ENCODE measurements around the gene FRMD4A.
"Not testable (repeated sequence)": the region's sequence is repeated elsewhere in the genome, so short reads cannot be mapped to it uniquely, and the experiment has no call there.

The FRMD4A gene

GRCh38 chr10:14243221-14243620 lies 87.5 kb downstream of the FRMD4A start:
- no peak for DNase-seq (ENCODE audit: extremely low spot score)
- TF ChIP-seq, protein P1, sequence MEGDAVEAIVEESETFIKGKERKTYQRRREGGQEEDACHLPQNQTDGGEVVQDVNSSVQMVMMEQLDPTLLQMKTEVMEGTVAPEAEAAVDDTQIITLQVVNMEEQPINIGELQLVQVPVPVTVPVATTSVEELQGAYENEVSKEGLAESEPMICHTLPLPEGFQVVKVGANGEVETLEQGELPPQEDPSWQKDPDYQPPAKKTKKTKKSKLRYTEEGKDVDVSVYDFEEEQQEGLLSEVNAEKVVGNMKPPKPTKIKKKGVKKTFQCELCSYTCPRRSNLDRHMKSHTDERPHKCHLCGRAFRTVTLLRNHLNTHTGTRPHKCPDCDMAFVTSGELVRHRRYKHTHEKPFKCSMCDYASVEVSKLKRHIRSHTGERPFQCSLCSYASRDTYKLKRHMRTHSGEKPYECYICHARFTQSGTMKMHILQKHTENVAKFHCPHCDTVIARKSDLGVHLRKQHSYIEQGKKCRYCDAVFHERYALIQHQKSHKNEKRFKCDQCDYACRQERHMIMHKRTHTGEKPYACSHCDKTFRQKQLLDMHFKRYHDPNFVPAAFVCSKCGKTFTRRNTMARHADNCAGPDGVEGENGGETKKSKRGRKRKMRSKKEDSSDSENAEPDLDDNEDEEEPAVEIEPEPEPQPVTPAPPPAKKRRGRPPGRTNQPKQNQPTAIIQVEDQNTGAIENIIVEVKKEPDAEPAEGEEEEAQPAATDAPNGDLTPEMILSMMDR (IDR thresholded peaks at IDR 0.05; ENCODE audit: control extremely low read depth, extremely low read depth, low read depth, missing control alignments) = no peak
- ChIA-PET CTCF (no interaction called here), POLR2A (no interaction called here)

DNA sequence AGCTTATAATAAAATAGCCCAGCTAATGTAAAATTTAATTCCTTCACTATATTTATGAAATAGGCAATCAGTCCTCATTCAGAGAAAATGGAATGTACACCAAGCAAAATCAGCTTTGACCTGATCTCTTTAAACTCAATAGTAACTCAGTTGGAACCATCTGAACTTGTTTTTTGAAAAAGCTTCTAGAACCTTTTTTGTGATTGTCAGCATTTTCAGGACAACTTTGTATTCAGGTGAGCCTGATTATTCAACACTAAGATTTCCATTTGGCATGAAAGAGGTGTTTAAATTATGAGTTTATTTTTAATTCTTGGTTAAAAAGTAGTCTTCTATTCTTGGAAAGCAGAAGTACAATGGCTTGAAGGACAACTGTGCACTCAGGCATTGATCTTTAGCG lies 89.5 kb downstream of the FRMD4A start:
- ChIA-PET CTCF (interaction anchor here (1.1 to 1.7 kb wide), 2 partner anchors 40 to 45 kb away, joined by 3 to 5 read pairs; no protein-coding TSS in a partner anchor), POLR2A (no interaction called here)
- no peak for DNase-seq (ENCODE audit: extremely low spot score)
- TF ChIP-seq, protein P1 (IDR thresholded peaks at IDR 0.05; ENCODE audit: control extremely low read depth, extremely low read depth, low read depth, missing control alignments) = no peak

DNA sequence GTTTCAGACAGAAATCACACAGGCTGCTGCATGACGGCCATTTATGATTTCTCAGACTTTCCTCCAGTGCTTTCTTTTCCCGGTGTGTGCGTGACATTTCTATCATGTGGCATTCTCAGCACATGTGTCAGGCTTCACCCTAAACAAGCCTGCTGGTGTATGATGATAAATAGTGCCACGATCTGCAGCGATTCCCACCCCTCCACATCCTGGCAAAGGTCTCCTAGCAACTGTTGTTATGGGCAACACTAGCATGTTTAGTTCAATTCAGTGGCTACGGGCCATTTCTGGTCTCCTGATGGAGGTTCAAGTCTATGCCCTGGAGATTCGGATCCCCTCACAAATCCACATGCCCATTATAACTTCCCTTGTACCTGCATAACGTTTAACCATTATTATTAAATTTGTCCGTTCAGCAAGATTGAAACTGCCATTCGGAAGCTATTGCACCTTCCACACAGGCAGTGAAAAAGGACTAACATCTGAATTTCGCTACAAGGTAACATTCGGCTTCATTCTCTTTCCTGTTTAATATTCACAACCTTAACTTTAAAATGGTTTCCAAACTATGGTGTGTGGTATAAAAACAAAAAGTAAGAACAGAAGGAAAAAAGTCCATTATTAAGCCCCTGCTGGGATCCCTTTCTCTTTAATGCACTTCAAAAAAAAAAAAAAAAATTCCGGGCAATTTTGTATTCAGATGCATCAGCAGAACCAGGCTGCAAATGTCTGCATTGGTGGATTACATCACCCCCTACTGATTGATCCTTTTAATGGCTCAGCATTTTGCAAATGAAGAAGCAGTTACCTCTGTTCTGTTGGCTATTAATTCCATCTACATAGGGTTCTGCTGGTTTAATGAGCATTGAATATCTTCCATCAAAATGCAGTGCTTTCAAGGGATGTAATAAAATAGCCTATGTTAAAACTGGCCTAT lies 90.2 kb downstream of the FRMD4A start:
- no peak for DNase-seq (ENCODE audit: extremely low spot score)
- TF ChIP-seq, protein P1 (IDR thresholded peaks at IDR 0.05; ENCODE audit: control extremely low read depth, extremely low read depth, low read depth, missing control alignments) = peak; percentile 21
- POLR2A ChIA-PET = no interaction called here
- CTCF ChIA-PET = interaction anchor here (1.7 kb wide), 1 partner anchor 44 kb away, joined by 5 read pairs; no protein-coding TSS in a partner anchor

DNA sequence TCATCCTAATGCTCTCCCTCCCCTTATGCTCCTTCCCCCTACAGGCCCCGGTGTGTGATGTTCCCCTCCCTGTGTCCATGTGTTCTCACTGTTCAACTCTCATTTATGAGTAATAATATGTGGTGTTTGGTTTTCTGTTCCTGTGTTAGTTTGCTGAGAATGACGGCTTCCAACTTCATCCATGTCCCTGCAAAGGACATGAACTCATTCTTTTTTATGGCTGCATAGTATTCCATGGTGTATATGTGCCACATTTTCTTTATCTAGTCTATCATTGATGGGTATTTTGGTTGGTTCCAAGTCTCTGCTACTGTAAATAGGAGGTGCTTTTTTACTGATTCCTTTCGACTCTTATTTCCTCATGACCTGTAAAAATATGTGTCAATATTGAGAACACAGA lies 92.1 kb downstream of the FRMD4A start:
- DNase-seq (ENCODE audit: extremely low spot score); CTCF ChIA-PET; POLR2A ChIA-PET: not testable (repeated sequence)

GRCh38 chr10:14236341-14236740 lies 94.4 kb downstream of the FRMD4A start:
- ChIA-PET POLR2A (no interaction called here), CTCF (interaction anchor here (1.3 to 1.4 kb wide), 2 partner anchors 24 to 55 kb away, joined by 3 to 4 read pairs; no protein-coding TSS in a partner anchor)
- no peak for DNase-seq (ENCODE audit: extremely low spot score)
- TF ChIP-seq, protein P1 (IDR thresholded peaks at IDR 0.05; ENCODE audit: control extremely low read depth, extremely low read depth, low read depth, missing control alignments) = no peak

DNA sequence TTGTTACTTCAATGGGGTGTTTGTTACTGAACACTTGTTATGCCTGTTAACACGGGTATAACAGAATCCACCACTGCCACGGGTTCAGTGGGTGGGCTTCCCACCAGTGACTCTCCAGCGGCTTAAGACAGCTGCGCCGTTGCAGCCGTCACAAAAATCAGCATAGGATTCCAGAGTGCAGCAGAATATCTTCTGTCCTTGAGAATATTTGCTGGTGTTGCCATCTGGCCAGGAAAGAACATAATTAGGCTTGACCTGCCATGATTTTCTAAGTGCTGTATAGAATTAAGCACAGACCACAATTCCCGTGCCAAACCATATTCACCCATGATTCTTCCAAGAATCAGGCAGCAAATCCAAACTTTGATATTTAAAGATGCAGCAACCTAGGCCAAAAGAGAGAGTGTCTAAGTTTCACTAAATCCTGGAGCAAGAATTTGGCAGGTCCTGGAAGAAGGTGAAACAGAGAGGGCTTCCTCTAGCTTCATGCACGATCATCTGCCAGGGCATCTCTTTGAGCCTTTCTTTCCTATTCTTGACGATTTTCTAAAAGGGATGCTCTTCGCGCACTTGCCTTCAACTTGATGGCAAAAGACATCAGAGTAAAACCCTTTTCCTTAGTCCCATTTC lies 95.0 kb downstream of the FRMD4A start:
- TF ChIP-seq, protein P1 (IDR thresholded peaks at IDR 0.05; ENCODE audit: control extremely low read depth, extremely low read depth, low read depth, missing control alignments) = no peak
- POLR2A ChIA-PET = no interaction called here
- DNase-seq (ENCODE audit: extremely low spot score) = no peak
- CTCF ChIA-PET = interaction anchor here (1.4 kb wide), 1 partner anchor 55 kb away, joined by 3 read pairs; no protein-coding TSS in a partner anchor

DNA sequence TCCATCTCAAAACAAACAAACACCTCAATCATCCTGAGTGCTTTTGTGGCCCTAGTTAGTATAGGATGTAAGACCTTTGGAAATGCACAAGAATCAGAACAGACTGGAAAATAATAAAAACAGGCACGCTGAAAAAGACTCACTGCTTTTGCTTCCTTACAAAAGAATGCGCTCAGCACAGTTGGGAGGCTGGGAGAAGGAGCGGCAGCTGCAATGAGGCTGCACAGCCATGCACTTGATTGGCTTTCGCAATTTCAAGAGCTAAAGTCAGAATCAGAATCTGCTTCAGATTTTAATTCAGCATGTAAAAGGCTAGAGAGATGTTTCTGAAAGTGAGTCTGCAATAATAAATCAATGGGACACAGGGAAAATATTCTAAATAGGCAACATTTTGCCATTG lies 97.2 kb downstream of the FRMD4A start:
- TF ChIP-seq, protein P1 (IDR thresholded peaks at IDR 0.05; ENCODE audit: control extremely low read depth, extremely low read depth, low read depth, missing control alignments) = no peak
- no peak for DNase-seq (ENCODE audit: extremely low spot score)
- POLR2A ChIA-PET = no interaction called here
- CTCF ChIA-PET = no interaction called here

GRCh38 chr10:14228798-14229197 lies 101.9 kb downstream of the FRMD4A start:
- DNase-seq (ENCODE audit: extremely low spot score); POLR2A ChIA-PET: not testable (repeated sequence)
- CTCF ChIA-PET = interaction anchor here (1.2 to 1.9 kb wide), 2 partner anchors 16 to 32 kb away, joined by 3 to 5 read pairs; no protein-coding TSS in a partner anchor
